ENCODE data around the gene LEAP2.
"Not testable (repeated sequence)": the region's sequence is repeated elsewhere in the genome, so short reads cannot be mapped to it uniquely, and the experiment has no call there.

The LEAP2 gene

GRCh38 chr5:132841305-132841704 is 32.2 kb upstream of the LEAP2 start:
- DNase-seq = no peak

GRCh38 chr5:132848270-132848669 is 25.2 kb upstream of the LEAP2 start:
- no peak for DNase-seq

GRCh38 chr5:132849347-132849746 is 24.1 kb upstream of the LEAP2 start:
- no peak for DNase-seq

GRCh38 chr5:132850066-132850465 is 23.4 kb upstream of the LEAP2 start:
- DNase-seq = no peak

- DNase-seq = no peak
These were observed 20.1 kb upstream of the LEAP2 start for GRCh38 chr5:132853323-132853722.

GRCh38 chr5:132853790-132854189 is 19.7 kb upstream of the LEAP2 start:
- no peak for DNase-seq

- no peak for DNase-seq
These were observed 19.2 kb upstream of the LEAP2 start for GRCh38 chr5:132854301-132854700.

- DNase-seq = not testable (repeated sequence)
These were observed 18.5 kb upstream of the LEAP2 start for GRCh38 chr5:132854992-132855391.

- DNase-seq = no peak
These were observed 17.5 kb upstream of the LEAP2 start for GRCh38 chr5:132856011-132856410.

- DNase-seq = no peak
These were observed 13.5 kb upstream of the LEAP2 start for GRCh38 chr5:132859889-132860437.

GRCh38 chr5:132860742-132861141 is 12.7 kb upstream of the LEAP2 start:
- no peak for DNase-seq

- DNase-seq = no peak
These were observed 7.7 kb upstream of the LEAP2 start for GRCh38 chr5:132865668-132866341.

- DNase-seq = peak; percentile 93
These were observed 7.0 kb upstream of the LEAP2 start, which contains the start of the genes GDF9 and UQCRQ for GRCh38 chr5:132866342-132867045. TSS of gene GDF9 (minus strand) at chr5:132866469. CDS start at chr5:132864533, 1,936 bp downstream. TSS of gene UQCRQ (plus strand) at chr5:132866642. CDS start at chr5:132866882, 240 bp downstream.

- DNase-seq = no peak
These were observed 6.4 kb upstream of the LEAP2 start for GRCh38 chr5:132867046-132867451.

- DNase-seq = no peak
These were observed 4.7 kb upstream of the LEAP2 start for GRCh38 chr5:132868754-132869153.

GRCh38 chr5:132870801-132871200 is 2.7 kb upstream of the LEAP2 start:
- DNase-seq = no peak

GRCh38 chr5:132871459-132872284 is 1.8 kb upstream of the LEAP2 start:
- DNase-seq = no peak

- no peak for DNase-seq
These were observed 715 bp upstream of the LEAP2 start for GRCh38 chr5:132872788-132873118.

- no peak for DNase-seq
These were observed 433 bp downstream of the LEAP2 start for GRCh38 chr5:132873930-132874271.

- no peak for DNase-seq
These were observed 2.7 kb downstream of the LEAP2 start for GRCh38 chr5:132876020-132876759.

GRCh38 chr5:132877466-132877865 is 4.0 kb downstream of the LEAP2 start:
- DNase-seq = no peak

- peak; percentile 46 for DNase-seq
These were observed 4.5 kb downstream of the LEAP2 start for GRCh38 chr5:132877938-132878337.
